H7 (cell line): ENCODE data around the gene TBC1D3G. TPM values are rescaled to one million over a fixed set of nuclear protein-coding genes. Genes with fewer than 3 reads are reported as not detected.
"Not testable (repeated sequence)": the region's sequence is repeated elsewhere in the genome, so short reads cannot be mapped to it uniquely, and the experiment has no call there.

Experiments used
- DNase-seq: peaks from one replicate; pipeline ENCODE4 v3.0.0; 2012
- H3K27me3 ChIP-seq: 2 replicates; pipeline ENCODE4 v1.6.0; 2011; ENCODE audit warnings: mild to moderate bottlenecking, low read length; ENCODE audit not compliant: control insufficient read depth, insufficient read depth
- H3K36me3 ChIP-seq: replicated peaks from 2 replicates; pipeline ENCODE4 v1.5.1; 2011; ENCODE audit warnings: low read length; ENCODE audit not compliant: control insufficient read depth, insufficient read depth
- H3K4me3 ChIP-seq: 2 replicates; pipeline ENCODE4 v1.5.1; 2011; ENCODE audit warnings: low read depth, mild to moderate bottlenecking, control low read depth, low read length, moderate library complexity; ENCODE audit not compliant: insufficient read depth
- total RNA-seq: library from RNA; depleted of rRNA; stranded (reverse); fragments of >200 nt; shearing (Covaris generic); gene quantifications from 2 replicates; pipeline ENCODE4 v1.2.3, GENCODE V29; 2014; rRNA removed

The TBC1D3G gene
- not detected in 2 replicates for total RNA-seq

DNA sequence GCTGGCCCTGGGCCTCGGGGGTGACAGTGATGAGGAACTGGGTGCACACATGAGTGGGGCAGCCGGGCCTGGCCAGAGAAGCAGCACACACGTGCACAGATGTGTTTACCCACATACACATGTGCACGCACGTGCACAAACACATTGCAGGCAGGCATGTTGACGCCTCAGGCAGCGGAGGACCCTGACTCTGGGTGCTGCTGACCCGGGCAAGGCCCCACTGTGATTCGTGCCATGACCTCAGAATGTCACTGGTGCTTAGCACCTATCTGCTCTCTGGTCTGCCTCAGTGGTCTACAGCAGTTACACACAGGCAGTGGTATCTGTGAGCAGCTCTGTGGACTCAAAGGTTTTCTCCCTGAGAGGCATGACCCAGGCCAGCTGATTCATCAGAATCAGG lies at the start of gene TBC1D3G:
TSS of gene TBC1D3G (plus strand) at position 301 of the 400 bp plus-strand sequence. CDS start 1,528 bp downstream, outside the sequence.
- not testable (repeated sequence) for DNase-seq, H3K27me3 ChIP-seq, H3K4me3 ChIP-seq, H3K36me3 ChIP-seq

GRCh38 chr17:36283256-36283655 lies 40.4 kb upstream of the TBC1D3G start:
- not testable (repeated sequence) for H3K4me3 ChIP-seq, H3K36me3 ChIP-seq, H3K27me3 ChIP-seq, DNase-seq

- H3K4me3 ChIP-seq, DNase-seq, H3K36me3 ChIP-seq, H3K27me3 ChIP-seq: not testable (repeated sequence)
Observed at GRCh38 chr17:36284219-36284618, 39.5 kb upstream of the TBC1D3G start.

DNA sequence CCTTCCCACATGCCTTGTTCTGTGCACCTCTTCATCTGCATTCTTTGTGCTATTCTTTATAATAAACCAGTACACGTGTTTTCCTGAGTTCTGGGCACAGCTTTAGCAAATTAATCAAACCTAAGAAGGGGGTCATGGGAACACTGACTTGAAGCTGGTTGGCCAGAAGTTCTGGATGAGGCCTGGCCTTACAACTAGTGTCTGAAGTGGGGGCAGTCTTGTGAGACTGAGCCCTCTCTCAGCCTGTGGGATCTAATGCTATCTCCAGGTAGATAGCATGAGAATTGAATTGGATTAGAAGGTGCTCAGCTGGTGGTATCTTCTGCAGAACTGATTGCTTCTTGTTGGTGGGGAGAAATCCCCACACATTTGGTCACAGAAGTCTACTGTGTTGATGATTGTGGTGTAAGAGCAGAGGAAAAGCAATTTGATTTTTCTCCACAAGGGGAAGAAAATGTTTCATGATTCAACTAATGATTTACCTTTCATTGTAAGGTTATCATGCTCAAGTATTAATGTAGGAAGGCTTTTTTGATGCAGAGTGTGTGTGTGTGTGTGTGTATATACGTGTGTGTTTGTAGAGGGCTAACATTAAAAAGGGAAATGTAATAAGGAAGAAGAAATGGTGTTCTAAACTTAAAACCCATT lies 33.6 kb upstream of the TBC1D3G start:
- DNase-seq, H3K27me3 ChIP-seq, H3K4me3 ChIP-seq, H3K36me3 ChIP-seq: not testable (repeated sequence)

DNA sequence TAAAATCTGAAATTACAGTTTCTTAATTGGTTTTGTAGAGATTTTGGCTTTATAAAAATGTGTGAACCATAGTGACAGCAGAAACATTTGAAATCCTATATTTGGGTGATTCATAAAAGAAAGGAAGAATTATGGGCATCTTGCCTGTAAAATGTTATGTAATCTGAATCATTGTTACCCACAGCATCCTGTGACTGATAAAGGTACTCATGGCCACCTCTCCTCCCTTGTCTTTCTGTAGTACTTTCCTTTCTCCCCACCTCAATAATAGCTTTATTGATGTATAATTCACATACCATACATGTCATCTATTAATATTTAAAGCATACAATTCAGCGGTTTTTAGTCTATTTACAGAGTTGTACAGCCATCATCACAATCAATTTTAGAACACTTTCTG lies 28.5 kb upstream of the TBC1D3G start:
- H3K27me3 ChIP-seq, H3K4me3 ChIP-seq, DNase-seq, H3K36me3 ChIP-seq: not testable (repeated sequence)

- H3K27me3 ChIP-seq, DNase-seq, H3K4me3 ChIP-seq, H3K36me3 ChIP-seq: not testable (repeated sequence)
Observed at GRCh38 chr17:36315736-36316135, 7.9 kb upstream of the TBC1D3G start.

DNA sequence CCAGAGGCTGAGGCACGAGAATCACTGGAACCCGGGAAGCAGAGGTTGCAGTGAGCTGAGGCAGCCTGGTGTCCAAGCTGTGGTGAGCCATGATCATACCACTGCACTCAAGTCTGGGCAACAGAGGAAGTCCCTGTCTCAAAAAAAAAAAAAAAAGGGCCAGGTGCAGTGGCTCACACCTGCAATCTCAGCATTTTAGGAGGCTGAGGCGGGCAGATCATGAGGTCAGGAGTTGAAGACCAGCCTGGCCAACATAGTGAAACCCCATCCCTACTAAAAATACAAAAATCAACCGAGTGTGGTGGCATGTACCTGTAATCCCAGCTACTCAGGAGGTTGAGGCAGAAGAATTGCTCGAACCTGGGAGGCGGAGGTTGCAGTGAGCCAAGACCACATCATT lies 38.8 kb downstream of the TBC1D3G start:
- H3K36me3 ChIP-seq, H3K4me3 ChIP-seq, DNase-seq, H3K27me3 ChIP-seq: not testable (repeated sequence)

GRCh38 chr17:36375938-36376337 lies 52.3 kb downstream of the TBC1D3G start:
- H3K4me3 ChIP-seq, H3K36me3 ChIP-seq, DNase-seq, H3K27me3 ChIP-seq: not testable (repeated sequence)

Other genes with a start within 250 kb of the TBC1D3G start
- not detected in 2 replicates for gene CCL3, start 233.7 kb upstream of the TBC1D3G start, total RNA-seq
- gene CCL4, start 220.1 kb upstream of the TBC1D3G start, total RNA-seq = not detected in 2 replicates
- 1.1 TPM in 1 of 2 replicates, not detected in the other for gene TBC1D3B, start 147.2 kb upstream of the TBC1D3G start, total RNA-seq
- not detected in 2 replicates for gene CCL3L1, start 127.1 kb upstream of the TBC1D3G start, total RNA-seq
- not detected in 2 replicates for gene CCL4L2, start 112.8 kb upstream of the TBC1D3G start, total RNA-seq
- 0.26 TPM in 1 of 2 replicates, not detected in the other for gene TBC1D3I, start 59.3 kb upstream of the TBC1D3G start, total RNA-seq
- 0.55 and 1.3 TPM in 2 replicates for gene TBC1D3H, start 64.6 kb downstream of the TBC1D3G start, total RNA-seq
- 81.8 and 85.4 TPM in 2 replicates for gene ZNHIT3, start 162.8 kb downstream of the TBC1D3G start, total RNA-seq
- gene MYO19, start 211.0 kb downstream of the TBC1D3G start, total RNA-seq = 146 TPM in 2 replicates
- 9.6 and 10.7 TPM in 2 replicates for gene PIGW, start 211.1 kb downstream of the TBC1D3G start, total RNA-seq
- gene GGNBP2, start 221.0 kb downstream of the TBC1D3G start, total RNA-seq = 27.6 and 35.7 TPM in 2 replicates